ENCODE data around the gene KCTD16.

DNA sequence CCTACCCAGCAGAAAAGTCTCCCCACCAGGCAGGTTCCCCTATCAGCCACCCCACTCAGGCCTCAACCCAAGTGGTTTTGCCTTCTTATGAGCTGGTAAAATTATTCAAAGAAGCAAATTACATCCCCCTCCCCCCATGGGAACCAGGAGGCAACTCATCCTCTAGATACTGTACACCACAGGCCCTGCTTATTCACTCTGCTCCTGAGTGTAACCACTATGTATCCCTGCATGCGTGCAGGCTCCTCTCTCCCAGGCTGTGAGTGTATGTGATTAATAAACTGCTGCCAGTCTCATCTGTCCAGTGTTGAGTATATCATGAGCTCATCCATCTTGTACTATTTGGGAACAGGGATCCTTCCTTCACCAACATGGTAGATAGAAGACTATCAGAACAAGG, 8.6 kb downstream of the KCTD16 start:
- TF ChIP-seq, protein P1, sequence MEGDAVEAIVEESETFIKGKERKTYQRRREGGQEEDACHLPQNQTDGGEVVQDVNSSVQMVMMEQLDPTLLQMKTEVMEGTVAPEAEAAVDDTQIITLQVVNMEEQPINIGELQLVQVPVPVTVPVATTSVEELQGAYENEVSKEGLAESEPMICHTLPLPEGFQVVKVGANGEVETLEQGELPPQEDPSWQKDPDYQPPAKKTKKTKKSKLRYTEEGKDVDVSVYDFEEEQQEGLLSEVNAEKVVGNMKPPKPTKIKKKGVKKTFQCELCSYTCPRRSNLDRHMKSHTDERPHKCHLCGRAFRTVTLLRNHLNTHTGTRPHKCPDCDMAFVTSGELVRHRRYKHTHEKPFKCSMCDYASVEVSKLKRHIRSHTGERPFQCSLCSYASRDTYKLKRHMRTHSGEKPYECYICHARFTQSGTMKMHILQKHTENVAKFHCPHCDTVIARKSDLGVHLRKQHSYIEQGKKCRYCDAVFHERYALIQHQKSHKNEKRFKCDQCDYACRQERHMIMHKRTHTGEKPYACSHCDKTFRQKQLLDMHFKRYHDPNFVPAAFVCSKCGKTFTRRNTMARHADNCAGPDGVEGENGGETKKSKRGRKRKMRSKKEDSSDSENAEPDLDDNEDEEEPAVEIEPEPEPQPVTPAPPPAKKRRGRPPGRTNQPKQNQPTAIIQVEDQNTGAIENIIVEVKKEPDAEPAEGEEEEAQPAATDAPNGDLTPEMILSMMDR (IDR thresholded peaks at IDR 0.05): no peak
- no peak for TF ChIP-seq POLR2A (IDR thresholded peaks at IDR 0.05)

Measured in body of pancreas (tissue), 4 donors.